ENCODE results near the gene NLRP13.

GRCh38 chr19:55927991-55928390, 4.1 kb downstream of the NLRP13 start:
- TF ChIP-seq, protein P1, sequence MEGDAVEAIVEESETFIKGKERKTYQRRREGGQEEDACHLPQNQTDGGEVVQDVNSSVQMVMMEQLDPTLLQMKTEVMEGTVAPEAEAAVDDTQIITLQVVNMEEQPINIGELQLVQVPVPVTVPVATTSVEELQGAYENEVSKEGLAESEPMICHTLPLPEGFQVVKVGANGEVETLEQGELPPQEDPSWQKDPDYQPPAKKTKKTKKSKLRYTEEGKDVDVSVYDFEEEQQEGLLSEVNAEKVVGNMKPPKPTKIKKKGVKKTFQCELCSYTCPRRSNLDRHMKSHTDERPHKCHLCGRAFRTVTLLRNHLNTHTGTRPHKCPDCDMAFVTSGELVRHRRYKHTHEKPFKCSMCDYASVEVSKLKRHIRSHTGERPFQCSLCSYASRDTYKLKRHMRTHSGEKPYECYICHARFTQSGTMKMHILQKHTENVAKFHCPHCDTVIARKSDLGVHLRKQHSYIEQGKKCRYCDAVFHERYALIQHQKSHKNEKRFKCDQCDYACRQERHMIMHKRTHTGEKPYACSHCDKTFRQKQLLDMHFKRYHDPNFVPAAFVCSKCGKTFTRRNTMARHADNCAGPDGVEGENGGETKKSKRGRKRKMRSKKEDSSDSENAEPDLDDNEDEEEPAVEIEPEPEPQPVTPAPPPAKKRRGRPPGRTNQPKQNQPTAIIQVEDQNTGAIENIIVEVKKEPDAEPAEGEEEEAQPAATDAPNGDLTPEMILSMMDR (IDR thresholded peaks at IDR 0.05; ENCODE audit: control extremely low read depth in 1 of 3, insufficient read depth in 1 of 3, low read depth in 1 of 3, low read length in 3 of 3): no peak
- TF ChIP-seq POLR2A (IDR thresholded peaks at IDR 0.05; ENCODE audit: control extremely low read depth in 1 of 2, low read depth in 2 of 2, low read length in 2 of 2): no peak
- no peak for TF ChIP-seq NRF1 (IDR thresholded peaks at IDR 0.05; ENCODE audit: low read depth, low read length)

Measured in H1 (cell line).